ENCODE results near the gene EEPD1.

The EEPD1 gene

GRCh38 chr7:36348256-36348655 is 195.2 kb downstream of the EEPD1 start:
- DNase-seq = no peak

DNA sequence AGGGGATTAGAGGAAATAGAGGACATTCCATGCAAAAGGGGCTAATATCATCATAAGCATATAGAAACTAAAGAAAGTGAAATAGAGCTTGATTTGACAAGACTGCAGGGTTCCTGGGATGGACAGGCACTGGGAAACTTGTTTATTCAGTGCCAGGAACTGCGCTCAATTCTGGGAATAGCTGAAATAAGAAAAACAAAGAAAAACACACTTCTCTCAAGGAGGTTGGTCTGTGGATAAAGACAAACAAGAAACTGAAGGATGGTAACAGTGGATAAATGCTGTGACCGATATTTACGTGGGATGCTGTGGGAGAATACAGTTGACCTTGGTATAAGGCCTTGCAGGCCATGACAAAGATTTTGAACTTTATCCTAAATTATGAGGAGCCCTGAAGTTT is 195.7 kb downstream of the EEPD1 start:
- DNase-seq = no peak

DNA sequence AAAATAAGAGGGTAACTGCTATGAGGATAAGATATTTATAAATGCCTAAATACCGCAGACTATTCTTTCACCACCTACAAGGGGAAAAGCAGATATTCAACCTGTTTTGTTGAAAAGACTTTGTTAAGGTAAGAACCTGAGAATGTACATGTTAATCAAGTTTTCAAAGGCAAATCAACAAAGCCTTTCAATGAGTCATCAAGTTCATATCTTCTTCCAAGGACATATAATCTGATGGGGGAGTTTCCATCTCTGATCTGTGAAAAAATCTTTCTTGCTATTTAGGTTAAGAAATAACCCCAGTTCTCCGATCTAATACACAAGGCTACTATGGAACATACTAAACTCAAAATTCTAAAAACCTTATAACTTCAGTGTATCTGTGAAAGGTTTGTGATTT is 196.6 kb downstream of the EEPD1 start:
- DNase-seq = no peak

Data from activated CD8-positive, alpha-beta memory T cell treated with anti-CD3 and anti-CD28 coated beads for 24 hours (primary cell).